Left renal pelvis (tissue), 4 donors: ENCODE results near the gene FAM181A. TPM values are rescaled to one million over a fixed set of nuclear protein-coding genes. Genes with fewer than 3 reads are reported as not detected.
A peak's percentile ranks its signal among the peaks of the same experiment; 100 is the strongest.

Source experiments
- DNase-seq, 4 donors: peaks; one replicate each; pipeline ENCODE4 v3.0.0-alpha.2; 2013; ENCODE audit warnings: low read depth in 4 of 4, low spot score in 3 of 4
- polyA plus RNA-seq, 4 donors: library from polyadenylated mRNA; unstranded; fragments of 120-200 nt; gene quantifications; one replicate each; pipeline ENCODE4 v1.2.1, GENCODE V29; 2013; ENCODE audit not compliant: insufficient read length in 4 of 4

FAM181A gene
- not detected for polyA plus RNA-seq

DNA sequence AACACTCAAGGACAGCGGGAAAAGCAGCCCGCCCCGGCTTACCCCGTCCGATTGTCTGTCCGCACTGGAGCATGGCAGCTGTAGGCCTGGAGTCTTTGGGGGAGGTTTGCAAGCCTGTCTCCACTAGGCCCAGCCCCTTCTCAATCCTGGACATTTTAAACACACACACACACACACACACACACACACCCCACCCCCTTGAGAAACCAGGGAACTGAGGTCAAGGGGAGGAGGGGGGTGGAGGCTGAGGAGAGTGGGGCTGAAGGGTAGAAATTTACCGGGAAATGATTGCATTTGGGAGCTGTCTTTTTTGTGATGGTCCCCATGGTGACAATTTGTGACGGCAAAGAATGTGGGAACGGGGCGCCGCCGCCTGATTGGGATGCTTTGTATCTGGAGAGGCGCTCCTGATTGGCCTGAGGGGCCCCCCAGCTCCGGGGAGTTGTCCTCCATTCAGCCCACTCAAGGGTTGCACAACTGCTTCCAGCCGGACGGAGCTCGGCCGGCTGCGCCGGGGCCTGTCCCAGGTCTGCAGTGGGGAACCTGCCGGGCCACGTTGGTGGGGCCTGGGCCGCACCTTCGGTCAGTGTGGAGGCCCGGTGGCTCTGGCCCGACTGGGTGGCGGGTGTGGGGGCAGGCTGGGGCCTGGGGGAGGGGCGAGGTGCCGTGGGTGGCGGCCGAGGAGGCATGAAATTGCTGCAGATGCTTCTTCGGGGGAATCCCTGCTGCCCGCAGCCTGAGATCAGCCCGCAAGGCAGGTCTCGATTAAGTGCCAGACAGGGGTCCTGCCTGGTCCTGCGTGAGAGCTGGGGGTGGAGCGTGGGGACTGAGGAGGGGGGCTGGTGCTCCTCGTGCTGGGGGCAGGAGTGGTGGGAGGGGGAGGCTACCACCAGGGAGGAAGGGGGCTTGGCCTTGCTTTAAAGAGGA lies at the start of gene FAM181A:
TSS of gene FAM181A (plus strand) at position 472 of the 927 bp plus-strand sequence. CDS start 942 bp downstream, outside the sequence.
- DNase-seq, result no peak

DNA sequence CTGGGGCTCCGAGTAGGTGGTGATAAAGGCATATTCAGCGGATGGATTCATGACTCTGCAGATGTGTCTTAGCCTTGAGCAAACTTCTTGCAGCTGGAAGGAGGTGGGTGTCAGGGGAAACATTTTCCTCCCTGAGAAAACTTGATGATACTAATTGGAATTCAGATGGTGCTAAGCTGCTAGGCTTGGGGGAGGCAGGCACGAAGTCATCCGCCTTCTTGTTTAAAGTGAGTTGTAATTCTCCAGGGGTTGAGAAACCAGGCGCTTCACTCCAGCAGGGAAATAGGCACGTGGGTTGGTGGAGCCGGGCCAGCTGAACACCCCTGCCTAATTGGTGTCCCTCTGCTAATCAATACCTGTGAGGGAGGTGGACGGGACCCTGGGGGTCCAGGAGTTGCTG lies 48.9 kb upstream of the FAM181A start:
- no peak for DNase-seq

DNA sequence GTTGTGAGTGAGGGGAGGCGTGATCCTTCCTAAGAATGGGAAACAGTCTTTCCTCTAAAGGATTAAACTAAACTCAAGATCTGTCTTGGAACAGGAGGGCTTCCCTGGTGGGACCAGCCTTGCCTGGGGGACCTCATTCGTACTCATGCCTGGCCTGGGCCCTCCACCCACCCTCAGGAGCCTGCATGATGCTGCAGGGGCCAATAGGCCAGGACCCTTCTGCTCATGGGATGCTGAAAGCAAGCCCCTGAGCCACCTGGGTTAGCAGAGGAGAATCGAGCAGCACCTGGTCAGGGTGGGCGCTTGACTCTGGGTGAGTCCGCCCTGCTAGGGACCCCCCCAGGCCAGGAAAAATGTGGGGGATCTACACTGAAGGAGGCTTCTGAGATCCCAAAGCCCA lies 48.3 kb upstream of the FAM181A start:
- DNase-seq, result no peak

DNA sequence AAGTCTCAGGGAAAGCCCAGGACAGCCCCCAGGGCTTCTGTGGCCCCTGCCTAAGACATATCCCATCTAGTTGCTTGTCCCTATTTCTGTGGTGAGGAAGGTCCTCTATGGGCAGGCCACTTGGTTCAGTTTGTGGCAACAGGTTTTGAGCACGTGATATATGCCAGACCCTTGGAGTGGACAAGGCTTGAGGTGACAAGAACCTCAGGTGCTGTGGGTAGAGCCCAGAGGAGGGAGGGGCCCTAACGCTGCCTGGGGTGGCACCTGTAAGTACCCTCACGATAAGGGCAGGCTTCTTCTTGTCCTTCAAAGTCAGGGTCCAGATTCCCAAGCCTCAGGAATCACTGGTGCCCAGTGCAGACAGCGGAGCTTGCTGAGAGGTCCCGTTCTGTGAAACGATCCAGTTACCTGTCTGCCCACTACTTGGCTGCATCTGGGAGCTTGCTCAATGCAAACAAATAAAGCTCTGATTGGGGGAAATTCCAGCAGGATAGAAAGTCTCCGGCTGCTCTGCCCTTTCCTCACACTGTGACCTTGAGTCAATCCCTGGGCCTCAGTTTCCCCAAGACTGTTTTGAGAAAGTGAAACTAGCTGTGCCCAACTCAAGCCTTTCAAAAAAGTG lies 47.7 kb upstream of the FAM181A start:
- no peak for DNase-seq

DNA sequence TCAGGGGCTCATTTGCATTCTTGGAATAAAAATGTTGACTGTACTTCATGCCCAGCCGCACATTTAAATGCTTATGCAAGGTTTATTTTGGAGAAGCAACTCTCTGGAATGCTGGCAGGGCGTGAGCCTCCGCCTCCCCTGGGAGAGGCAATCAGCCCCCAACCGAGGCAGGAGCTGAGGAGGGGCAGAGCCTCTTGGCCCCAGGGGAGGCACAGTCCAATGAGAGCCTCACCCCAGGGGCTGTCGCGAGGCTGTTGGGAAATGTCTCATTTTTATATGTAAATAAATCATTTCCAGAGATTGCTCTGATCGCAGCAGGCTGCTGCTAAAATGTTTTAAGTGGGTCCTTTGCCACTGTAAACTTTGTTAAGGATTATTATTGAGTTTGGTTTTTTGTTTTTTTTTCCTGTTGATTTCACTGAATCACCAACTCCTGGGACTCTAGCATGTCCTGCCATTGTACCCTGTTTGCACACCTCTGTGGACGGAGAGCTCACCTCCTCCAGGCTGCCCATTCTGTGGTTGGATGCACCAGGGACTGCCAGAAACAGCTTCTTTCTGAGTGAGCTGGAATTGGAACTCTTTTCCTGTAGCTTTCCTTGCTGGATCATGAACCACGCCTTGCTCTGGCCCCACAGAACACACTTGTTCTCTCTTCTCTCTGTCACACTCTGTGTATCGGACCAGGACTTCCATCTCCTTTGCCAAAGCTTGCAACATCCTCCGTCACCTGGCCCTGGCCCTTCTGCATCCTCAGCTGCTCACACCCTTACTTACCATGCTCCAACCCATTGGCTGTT lies 46.9 kb upstream of the FAM181A start:
- no peak for DNase-seq

DNA sequence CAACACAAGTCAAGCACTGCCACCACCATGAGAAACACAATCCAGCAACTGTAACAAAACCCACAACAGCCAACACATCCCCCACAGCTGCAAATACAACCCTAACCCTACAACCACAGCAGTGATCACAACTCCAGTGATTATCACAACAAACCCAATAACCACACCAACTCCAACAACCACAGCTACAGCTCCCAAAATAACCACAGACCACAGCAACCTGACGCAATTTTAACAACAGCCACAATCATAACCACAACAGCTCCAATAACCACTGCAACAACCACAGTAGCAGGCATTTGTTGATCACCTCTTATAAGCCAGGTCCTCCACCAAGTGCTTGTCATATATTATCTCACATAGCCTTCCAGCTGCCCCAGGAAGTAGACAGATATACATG lies 42.2 kb upstream of the FAM181A start:
- DNase-seq, result no peak

DNA sequence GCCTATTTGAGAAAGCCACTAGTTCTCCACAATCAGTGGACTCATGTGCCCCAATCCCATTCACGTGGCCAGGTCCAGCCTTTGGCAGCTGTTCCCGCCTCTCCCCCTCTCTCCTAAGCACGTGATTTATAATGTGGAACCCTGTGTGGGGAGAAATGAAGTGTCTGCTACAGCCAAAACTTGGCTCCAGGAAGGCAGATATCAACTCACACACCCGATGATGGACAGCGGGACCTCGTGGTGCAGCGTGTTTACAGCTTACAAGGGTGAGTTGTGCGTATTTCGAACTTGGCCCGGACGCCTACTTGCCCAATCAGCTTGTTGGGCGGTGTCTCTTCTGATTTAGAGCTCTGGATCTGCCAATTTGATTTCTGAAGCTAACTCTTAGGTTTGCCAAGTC lies 38.1 kb upstream of the FAM181A start:
- DNase-seq, result no peak

DNA sequence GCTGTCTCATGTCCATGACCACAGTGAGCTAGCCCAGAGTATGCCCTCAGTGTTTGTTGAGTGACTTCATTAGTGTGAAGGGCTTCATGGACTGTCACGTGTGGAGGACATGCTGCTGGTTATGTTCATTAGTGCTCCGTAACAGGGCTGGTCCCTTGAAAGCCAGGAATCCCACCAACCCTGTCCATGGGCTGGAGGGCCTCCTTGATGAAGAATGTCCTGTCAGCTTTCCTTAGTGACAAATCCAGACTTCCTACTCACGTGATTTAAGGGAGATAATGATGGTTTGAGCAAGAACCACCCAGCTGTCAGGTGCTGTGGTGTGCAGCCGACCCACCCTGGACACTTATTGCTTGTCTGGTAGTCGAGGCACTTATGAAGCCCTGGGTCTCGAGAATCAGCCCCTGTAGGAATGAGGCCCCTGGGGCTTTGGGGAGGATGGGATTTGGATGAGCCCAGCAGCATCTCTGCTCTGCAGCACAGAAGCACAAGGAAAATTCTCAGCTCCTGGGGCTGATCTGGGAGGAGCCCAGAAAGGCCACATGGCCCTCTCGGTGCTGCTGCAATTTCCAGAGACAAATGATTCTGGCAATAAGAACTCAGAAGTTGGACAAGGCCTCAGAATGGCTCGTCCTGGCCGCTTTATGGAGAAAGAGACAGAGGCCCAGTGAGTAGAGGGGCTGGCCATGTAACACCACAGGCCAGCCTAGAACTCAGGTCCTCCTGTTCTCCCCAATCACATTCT lies 37.2 kb upstream of the FAM181A start:
- DNase-seq, result no peak

DNA sequence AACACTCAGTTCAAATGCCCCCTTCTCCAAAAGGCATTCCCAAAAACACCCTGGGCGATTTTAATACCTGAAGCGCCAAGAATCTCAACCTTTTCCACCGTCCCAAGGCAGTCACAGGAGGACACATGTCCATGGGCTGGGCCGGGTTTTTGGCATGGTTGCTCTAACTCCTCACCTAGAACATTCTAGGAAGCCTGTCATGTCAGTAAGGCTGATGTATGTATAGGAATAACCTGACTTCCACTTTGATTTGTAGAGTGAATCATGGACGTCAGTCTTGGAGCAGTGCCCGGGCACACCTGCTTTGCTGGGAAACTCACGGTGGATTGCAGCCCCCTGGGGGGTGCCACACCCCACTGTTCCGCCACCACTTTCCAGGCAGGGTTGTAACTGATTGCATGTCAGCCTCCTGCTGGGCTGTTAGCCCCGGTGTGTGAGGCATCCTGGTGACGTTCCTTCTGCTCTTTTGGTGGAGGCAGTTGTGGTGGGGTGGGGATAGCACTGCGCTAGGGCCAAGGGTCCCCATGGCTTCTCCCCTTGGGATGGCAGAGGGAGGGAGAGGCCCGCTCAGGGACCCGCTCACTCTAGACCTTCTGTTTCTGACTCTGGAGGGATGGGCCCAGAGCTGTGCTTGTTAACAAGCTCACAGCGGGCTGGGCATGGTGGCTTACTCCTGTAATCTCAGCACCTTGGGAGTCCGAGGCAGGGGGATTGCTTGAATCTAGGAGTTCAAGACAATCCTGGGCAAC lies 35.2 kb upstream of the FAM181A start:
- no peak for DNase-seq

DNA sequence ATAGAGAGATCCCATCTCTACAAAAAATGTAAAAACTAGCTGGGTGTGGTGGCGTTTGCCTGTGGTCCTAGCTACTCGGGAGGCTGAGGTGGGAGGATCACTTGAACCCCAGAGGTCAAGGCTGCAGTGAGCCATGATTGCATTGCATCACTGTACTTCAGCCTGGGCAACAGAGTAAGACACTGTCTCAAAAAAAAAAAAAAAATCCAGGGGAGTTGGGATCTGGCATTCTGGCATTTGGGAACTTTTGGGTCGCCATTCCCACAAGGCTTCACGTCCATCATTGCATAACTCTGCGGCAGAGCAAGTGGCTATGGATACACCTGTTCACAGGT lies 34.7 kb upstream of the FAM181A start:
- no peak for DNase-seq

DNA sequence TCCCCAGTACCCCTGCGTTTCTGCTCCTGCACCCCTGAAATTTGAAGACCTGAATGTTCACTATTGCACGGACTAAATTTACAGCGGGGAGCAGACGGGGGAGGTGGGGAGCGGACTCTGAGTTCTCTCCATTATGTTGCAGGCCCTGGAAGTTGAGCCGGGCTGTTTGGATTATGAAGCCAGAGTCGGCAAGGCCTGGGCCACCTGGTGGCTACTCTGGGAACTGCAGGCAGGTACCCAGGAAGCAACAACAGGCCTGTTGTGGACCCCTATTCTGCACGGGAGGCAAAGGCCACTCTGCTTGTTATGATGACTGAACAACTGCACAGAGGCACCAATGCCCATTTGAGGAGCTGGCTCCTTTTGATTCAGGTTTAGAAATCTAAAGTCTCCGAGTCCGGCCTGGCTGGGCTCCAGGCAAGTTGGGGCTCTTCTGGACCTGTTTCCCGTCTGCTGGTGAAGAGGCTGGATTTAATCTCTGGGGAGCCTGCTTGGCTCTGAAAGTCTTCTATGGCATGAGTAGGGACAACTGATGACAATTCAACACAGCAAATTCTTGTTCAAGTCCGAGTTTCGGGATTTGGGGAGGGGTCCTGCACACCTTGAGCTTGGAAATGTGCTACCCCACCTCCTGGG lies 34.1 kb upstream of the FAM181A start:
- DNase-seq, result peak in 3 of 4 donors; percentile 40 to 54 (median 42)

DNA sequence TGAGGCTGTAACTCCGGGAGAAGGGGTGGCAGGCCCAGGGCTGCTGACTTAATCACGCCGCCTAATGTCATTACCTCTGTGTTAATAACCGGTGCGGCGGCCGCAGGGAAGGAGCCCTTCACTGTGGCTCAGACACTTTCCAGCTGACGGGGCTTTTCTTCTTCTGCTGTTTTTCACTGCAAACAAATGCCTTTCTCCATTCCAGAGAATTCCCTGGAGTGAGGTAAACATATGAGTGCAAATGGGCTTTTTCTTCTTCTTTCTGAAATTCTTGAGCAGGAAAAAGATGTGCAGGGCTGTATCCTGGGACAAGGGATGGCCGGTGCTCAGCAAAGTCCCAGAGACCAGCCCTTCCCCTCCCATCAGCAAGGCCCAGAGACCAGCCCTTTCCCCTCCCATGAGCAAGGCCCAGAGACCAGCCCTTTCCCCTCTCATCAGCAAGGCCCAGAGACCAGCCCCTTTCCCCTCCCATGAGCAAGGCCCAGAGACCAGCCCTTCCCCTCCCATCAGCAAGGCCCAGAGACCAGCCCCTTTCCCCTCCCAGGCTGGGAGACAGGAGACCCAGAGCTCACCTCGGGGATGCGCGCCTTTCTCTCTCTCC lies 33.4 kb upstream of the FAM181A start:
- DNase-seq, result no peak

DNA sequence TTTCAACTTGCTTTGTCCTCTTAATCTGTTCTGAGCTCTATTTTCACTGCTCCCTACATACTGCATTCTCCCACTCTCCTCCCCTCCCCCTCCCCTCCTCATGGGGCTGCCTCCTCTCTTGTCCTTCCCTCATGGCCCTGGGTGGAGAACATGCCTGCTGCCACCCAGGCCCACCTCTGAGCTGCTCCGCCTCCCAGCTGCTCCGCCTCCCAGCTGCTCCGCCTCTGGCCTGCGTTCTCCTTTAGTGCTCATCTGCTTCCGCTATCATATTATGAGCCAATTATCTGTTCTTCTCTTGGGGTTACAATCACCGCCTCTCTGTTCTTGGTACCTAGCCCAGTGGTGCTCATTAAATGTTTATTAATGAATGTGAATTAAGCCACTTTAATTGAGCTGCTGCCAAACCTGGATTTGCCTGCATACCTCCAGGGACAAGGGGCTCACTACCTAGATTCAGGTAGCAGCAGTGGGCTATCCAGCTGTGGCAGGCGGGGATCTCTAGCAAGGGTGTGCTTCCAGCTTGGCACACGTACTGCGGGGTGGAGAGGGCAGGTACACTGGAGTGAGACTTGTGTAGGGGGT lies 32.0 kb upstream of the FAM181A start:
- DNase-seq, result no peak

DNA sequence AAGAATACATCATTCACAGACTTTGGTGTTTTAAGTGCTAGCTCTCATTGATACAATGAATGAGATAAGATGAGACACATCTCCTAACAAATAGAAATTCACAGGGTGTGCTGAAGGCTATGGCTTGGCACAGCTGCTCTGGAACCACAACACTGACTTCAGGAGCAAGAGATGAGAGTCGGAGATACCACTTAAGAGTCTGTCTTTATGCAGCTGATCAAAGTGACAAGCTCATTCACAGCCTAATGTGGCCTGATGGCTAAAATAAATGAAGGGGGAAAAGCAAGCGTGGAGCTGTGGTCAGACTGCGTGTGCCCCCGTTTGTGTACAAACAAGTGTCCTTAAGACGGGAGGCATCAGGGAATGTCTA lies 29.7 kb upstream of the FAM181A start:
- no peak for DNase-seq

DNA sequence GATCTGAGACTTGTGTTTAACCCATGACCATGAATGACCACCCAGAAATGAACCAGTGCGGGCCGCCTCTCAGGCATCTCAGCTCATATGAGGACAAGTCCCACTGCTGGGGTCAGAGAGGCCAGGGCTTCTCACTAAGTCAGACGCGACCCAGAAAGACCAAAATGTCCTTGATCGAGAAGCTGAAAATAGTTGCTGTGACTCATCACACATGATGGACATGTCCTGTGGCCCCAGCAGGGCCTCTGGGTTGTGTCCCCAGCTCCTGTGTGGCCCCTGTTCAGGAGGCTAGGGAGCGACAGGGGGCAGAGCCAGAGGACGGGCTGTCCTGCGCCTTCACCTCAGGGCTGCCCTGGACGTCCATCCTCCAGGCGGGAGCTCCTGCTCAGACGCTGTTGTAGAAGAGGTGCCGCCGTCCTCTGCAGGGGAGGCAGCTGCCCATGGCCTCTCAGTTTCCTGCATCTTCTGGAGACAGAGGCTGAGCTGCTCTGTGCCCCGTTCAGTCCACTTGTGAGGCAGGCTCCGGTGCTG lies 29.0 kb upstream of the FAM181A start:
- DNase-seq, result no peak

DNA sequence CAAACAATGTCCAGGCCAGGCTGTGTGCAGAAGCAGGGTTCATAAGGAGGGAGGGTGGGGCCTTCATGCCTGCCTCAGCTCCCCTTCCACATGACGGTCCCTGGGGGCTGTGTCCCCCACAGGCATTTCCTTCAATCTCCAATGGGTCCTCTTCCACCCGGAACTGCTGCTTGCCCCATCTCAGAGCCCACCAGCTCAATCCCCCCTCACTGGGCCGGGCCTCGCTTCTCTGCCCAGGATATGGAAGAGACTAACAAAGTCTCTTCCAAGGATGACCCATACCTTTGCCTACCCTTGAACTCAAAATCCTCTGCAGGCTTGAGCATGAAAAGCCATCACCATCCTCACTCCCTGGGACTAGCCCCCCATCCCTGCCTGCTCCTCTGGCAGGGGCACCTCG lies 28.4 kb upstream of the FAM181A start:
- no peak for DNase-seq

DNA sequence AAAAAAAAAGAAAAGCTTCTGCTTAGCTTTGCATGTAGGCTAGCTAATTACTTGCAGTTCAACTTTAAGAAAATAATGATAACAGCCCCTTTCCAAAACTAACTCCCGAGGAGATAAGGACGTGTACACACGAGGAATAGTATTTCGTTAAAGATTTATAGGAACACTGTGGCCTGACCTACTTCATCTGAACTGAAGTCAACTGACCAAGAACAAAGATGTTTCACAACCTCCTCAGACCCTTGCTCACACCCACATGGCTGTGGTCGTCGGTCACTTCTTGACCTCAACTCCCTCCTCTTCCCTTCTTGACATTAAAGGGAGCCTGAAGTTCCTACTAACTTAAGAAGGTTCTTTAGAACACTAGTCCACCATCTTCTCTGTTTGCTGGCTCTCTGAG lies 25.3 kb upstream of the FAM181A start:
- DNase-seq, result no peak

DNA sequence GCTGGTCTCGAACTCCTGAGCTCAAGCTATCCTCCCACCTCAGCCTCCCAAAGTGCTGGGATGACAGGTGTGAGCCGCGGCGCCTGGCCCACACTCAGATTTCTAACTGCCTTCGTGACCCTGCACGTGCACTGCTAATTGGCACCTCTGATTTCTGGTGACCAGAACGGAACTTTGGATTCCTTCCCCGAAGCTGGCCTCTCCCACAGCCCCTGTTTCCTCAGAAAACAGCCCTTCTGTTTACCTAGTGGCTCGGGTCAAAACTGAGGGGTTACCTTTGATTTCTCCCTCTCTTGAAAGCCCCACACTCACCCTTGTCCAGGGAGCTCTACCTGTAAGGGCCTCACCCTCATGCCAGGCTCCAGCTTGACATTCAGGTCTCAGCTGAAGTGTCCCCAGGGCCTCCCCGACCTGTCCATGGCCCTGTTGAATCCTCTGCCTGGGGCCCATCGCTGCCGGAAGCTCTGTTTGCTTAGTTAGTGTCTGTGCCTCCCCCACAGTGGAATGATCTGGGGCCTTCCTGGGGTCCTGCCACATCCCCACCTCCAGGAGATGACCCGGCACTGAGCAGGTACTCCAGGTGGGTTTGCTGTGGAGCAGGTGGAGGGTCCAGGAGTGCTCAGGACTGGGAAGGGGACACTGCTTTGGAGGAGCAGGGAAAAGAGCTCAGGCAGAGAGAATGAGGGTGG lies 24.4 kb upstream of the FAM181A start:
- no peak for DNase-seq
